ENCODE measurements around the gene LRRC47. TPM values are rescaled to one million over a fixed set of nuclear protein-coding genes. Genes with fewer than 3 reads are reported as not detected.

Gene LRRC47
- total and polyA plus RNA-seq, 2 of the 13 experiments (the other 11 are each of a cell fraction or from before 2014, with no cell fraction given), result 18.3 to 52.5 TPM

GRCh38 chr1:3772027-3772714 lies 24.1 kb downstream of the LRRC47 start (continued):
- TF ChIP-seq MEF2D (CRISPR knock-in tag; IDR thresholded peaks at IDR 0.05), result no peak
- TF ChIP-seq, protein P1, sequence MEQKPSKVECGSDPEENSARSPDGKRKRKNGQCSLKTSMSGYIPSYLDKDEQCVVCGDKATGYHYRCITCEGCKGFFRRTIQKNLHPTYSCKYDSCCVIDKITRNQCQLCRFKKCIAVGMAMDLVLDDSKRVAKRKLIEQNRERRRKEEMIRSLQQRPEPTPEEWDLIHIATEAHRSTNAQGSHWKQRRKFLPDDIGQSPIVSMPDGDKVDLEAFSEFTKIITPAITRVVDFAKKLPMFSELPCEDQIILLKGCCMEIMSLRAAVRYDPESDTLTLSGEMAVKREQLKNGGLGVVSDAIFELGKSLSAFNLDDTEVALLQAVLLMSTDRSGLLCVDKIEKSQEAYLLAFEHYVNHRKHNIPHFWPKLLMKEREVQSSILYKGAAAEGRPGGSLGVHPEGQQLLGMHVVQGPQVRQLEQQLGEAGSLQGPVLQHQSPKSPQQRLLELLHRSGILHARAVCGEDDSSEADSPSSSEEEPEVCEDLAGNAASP (CRISPR knock-in tag; IDR thresholded peaks at IDR 0.05; ENCODE audit: borderline replicate concordance), result 0 out of 2 replicates have a peak, but pooled peaks have one; percentile 15
- TF ChIP-seq GPN1 (CRISPR knock-in tag; IDR thresholded peaks at IDR 0.05; ENCODE audit: borderline replicate concordance), result no peak
- TF ChIP-seq ZNF281 (CRISPR knock-in tag; IDR thresholded peaks at IDR 0.05; ENCODE audit: borderline replicate concordance), result no peak
- no peak for TF ChIP-seq ZNF530 (CRISPR knock-in tag; IDR thresholded peaks at IDR 0.05; ENCODE audit: low read depth)
- TF ChIP-seq ZBTB1 (CRISPR knock-in tag; IDR thresholded peaks at IDR 0.05; ENCODE audit: borderline replicate concordance), result no peak
- TF ChIP-seq, protein P2, sequence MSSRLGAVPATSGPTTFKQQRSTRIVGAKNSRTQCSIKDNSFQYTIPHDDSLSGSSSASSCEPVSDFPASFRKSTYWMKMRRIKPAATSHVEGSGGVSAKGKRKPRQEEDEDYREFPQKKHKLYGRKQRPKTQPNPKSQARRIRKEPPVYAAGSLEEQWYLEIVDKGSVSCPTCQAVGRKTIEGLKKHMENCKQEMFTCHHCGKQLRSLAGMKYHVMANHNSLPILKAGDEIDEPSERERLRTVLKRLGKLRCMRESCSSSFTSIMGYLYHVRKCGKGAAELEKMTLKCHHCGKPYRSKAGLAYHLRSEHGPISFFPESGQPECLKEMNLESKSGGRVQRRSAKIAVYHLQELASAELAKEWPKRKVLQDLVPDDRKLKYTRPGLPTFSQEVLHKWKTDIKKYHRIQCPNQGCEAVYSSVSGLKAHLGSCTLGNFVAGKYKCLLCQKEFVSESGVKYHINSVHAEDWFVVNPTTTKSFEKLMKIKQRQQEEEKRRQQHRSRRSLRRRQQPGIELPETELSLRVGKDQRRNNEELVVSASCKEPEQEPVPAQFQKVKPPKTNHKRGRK (CRISPR knock-in tag; IDR thresholded peaks at IDR 0.05), result no peak
- no peak; the same call in none of the 2 replicates for TF ChIP-seq ZMYM4 (CRISPR knock-in tag; IDR thresholded peaks at IDR 0.05)
- TF ChIP-seq, protein P3, sequence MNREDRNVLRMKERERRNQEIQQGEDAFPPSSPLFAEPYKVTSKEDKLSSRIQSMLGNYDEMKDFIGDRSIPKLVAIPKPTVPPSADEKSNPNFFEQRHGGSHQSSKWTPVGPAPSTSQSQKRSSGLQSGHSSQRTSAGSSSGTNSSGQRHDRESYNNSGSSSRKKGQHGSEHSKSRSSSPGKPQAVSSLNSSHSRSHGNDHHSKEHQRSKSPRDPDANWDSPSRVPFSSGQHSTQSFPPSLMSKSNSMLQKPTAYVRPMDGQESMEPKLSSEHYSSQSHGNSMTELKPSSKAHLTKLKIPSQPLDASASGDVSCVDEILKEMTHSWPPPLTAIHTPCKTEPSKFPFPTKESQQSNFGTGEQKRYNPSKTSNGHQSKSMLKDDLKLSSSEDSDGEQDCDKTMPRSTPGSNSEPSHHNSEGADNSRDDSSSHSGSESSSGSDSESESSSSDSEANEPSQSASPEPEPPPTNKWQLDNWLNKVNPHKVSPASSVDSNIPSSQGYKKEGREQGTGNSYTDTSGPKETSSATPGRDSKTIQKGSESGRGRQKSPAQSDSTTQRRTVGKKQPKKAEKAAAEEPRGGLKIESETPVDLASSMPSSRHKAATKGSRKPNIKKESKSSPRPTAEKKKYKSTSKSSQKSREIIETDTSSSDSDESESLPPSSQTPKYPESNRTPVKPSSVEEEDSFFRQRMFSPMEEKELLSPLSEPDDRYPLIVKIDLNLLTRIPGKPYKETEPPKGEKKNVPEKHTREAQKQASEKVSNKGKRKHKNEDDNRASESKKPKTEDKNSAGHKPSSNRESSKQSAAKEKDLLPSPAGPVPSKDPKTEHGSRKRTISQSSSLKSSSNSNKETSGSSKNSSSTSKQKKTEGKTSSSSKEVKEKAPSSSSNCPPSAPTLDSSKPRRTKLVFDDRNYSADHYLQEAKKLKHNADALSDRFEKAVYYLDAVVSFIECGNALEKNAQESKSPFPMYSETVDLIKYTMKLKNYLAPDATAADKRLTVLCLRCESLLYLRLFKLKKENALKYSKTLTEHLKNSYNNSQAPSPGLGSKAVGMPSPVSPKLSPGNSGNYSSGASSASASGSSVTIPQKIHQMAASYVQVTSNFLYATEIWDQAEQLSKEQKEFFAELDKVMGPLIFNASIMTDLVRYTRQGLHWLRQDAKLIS (CRISPR knock-in tag; IDR thresholded peaks at IDR 0.05), result no peak
- TF ChIP-seq HNF1B (CRISPR knock-in tag; IDR thresholded peaks at IDR 0.05), result no peak
- no peak for TF ChIP-seq ZBTB42 (CRISPR knock-in tag; IDR thresholded peaks at IDR 0.05)
- peak; percentile 67; the same call in 1 of the 2 replicates for TF ChIP-seq NFKB2 (CRISPR knock-in tag; IDR thresholded peaks at IDR 0.05; ENCODE audit: borderline replicate concordance)
- TF ChIP-seq SP5 (CRISPR knock-in tag; IDR thresholded peaks at IDR 0.05; ENCODE audit: borderline replicate concordance, low read depth), result peak; percentile 46; the same call in 1 of the 2 replicates
- TF ChIP-seq NFRKB (IDR thresholded peaks at IDR 0.05), result no peak
- TF ChIP-seq ELF4 (CRISPR knock-in tag; IDR thresholded peaks at IDR 0.05; ENCODE audit: borderline replicate concordance), result no peak
